ENCODE measurements around the gene LPCAT4.

DNA sequence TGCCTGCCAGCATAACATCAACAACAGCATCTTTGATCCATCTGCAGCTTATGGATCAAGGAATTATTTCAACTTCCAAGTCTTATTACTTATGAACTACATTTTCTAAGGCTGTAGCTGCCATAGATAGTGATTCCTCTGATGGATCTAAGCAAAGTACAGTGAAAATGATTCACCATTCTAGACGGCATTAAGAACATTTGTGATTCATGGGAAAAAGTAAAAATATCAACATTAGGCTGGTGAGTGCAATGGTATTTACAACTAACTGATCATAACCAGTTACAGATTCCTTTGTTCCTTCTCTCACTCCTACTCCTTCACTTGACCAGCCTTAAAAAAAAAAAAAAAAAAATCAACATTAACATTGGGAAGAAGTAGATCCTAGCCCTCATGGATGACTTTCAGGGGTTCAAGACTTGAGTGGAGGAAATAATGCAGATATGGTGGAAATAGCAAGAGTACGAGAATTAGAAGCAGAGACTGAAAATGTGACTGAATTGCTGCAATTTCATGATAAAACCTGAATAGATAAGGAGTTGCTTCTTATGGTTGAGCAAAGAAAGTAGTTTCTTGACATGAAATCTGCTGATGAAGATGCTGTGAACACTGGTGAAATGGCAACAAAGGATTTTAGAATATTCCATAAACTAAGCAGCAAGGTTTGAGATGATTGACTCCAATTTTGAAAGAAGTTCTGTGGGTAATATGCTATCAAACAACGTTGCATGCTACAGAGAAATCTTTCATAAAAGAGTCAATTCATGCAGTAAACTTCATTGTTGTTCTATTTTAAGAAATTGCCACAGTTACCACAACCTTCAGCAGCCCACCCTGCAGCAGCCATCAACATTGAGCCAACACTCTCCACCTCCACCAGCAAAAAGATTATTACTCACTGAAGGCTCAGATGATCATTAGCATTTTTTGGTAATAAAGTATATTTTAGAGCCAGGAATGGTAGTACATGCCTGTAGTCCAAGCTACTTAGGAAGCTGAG lies 52.2 kb downstream of the LPCAT4 start:
- TF ChIP-seq, protein P1, sequence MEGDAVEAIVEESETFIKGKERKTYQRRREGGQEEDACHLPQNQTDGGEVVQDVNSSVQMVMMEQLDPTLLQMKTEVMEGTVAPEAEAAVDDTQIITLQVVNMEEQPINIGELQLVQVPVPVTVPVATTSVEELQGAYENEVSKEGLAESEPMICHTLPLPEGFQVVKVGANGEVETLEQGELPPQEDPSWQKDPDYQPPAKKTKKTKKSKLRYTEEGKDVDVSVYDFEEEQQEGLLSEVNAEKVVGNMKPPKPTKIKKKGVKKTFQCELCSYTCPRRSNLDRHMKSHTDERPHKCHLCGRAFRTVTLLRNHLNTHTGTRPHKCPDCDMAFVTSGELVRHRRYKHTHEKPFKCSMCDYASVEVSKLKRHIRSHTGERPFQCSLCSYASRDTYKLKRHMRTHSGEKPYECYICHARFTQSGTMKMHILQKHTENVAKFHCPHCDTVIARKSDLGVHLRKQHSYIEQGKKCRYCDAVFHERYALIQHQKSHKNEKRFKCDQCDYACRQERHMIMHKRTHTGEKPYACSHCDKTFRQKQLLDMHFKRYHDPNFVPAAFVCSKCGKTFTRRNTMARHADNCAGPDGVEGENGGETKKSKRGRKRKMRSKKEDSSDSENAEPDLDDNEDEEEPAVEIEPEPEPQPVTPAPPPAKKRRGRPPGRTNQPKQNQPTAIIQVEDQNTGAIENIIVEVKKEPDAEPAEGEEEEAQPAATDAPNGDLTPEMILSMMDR (IDR thresholded peaks at IDR 0.05), result no peak
- TF ChIP-seq POLR2A (IDR thresholded peaks at IDR 0.05), result no peak

Data from ovary (tissue), 3 donors.